Measurements from ENCODE around the gene DNAJB2.

DNA sequence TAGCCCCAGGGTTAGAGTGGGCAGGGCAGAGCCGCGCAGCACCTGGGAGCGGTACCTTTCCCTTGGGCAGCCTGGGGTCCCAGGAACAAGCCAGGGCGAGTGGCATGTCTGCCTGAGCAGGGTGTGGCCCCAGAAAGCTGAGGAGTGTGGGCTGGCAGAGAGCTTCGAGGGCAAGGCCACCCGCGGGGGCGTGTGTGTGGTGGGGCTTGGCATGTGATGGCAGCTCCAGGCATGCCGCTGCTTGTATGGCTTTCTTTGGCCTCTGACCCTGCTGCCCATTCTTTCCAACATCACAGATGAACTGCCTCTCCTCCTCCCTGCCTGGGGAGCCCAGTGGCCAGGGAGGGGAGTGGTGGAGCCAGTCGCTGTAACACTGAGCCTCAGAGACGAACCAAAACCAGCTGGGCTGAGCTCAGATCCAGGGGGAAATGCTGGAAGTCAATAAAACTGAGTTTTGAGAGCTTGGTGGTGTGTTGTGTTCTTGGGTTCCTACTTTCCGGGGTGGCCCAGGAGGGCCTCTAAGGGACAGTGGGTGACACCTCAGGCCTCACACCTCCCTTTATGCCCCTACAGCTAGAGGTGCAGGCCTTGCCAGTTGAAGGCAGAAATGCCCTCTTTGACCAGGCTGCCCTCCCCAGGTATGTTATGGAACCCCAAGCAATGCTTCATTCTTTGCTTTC, 7.4 kb downstream of the DNAJB2 start:
- TF ChIP-seq, protein P1, sequence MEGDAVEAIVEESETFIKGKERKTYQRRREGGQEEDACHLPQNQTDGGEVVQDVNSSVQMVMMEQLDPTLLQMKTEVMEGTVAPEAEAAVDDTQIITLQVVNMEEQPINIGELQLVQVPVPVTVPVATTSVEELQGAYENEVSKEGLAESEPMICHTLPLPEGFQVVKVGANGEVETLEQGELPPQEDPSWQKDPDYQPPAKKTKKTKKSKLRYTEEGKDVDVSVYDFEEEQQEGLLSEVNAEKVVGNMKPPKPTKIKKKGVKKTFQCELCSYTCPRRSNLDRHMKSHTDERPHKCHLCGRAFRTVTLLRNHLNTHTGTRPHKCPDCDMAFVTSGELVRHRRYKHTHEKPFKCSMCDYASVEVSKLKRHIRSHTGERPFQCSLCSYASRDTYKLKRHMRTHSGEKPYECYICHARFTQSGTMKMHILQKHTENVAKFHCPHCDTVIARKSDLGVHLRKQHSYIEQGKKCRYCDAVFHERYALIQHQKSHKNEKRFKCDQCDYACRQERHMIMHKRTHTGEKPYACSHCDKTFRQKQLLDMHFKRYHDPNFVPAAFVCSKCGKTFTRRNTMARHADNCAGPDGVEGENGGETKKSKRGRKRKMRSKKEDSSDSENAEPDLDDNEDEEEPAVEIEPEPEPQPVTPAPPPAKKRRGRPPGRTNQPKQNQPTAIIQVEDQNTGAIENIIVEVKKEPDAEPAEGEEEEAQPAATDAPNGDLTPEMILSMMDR (IDR thresholded peaks at IDR 0.05): no peak
- no peak for TF ChIP-seq POLR2A (IDR thresholded peaks at IDR 0.05)
